ENCODE measurements around the gene MYH7B.

Gene MYH7B

GRCh38 chr20:34994509-34995131 lies 39.0 kb downstream of the MYH7B start:
- DNase-seq = no peak

- DNase-seq = no peak
Measured at GRCh38 chr20:34995192-34995591, 39.5 kb downstream of the MYH7B start.

- no peak for DNase-seq
Measured at GRCh38 chr20:34995696-34996095, 40.0 kb downstream of the MYH7B start.

GRCh38 chr20:34996243-34997028 lies 40.8 kb downstream of the MYH7B start:
- DNase-seq = no peak

- no peak for DNase-seq
Measured at GRCh38 chr20:34997131-34997561, 41.5 kb downstream of the MYH7B start.

GRCh38 chr20:34997774-34998173 lies 42.1 kb downstream of the MYH7B start:
- no peak for DNase-seq

GRCh38 chr20:34998331-34998950 lies 42.8 kb downstream of the MYH7B start:
- DNase-seq = no peak

GRCh38 chr20:34999021-34999451 lies 43.4 kb downstream of the MYH7B start:
- no peak for DNase-seq

GRCh38 chr20:34999782-35000181 lies 44.1 kb downstream of the MYH7B start:
- DNase-seq = no peak

GRCh38 chr20:35000311-35000921 lies 44.7 kb downstream of the MYH7B start:
- DNase-seq = no peak

GRCh38 chr20:35000922-35001595 lies 45.4 kb downstream of the MYH7B start:
- no peak for DNase-seq

GRCh38 chr20:35001596-35002362 lies 46.1 kb downstream of the MYH7B start:
- DNase-seq = no peak

- no peak for DNase-seq
Measured at GRCh38 chr20:35002426-35003210, 47.0 kb downstream of the MYH7B start.

- DNase-seq = no peak
Measured at GRCh38 chr20:35003211-35004031, 47.8 kb downstream of the MYH7B start.

GRCh38 chr20:35004051-35004725 lies 48.5 kb downstream of the MYH7B start:
- no peak for DNase-seq

- no peak for DNase-seq
Measured at GRCh38 chr20:35004749-35005462, 49.2 kb downstream of the MYH7B start.
